Midbrain (tissue), 1 donor: ENCODE data around the gene TBX15.
"Not testable (repeated sequence)": the region's sequence is repeated elsewhere in the genome, so short reads cannot be mapped to it uniquely, and the experiment has no call there.

Source experiments
- DNase-seq: peaks from one replicate; lab custom pipeline; 2025; lab: John Stamatoyannopoulos, UW

TBX15 gene

DNA sequence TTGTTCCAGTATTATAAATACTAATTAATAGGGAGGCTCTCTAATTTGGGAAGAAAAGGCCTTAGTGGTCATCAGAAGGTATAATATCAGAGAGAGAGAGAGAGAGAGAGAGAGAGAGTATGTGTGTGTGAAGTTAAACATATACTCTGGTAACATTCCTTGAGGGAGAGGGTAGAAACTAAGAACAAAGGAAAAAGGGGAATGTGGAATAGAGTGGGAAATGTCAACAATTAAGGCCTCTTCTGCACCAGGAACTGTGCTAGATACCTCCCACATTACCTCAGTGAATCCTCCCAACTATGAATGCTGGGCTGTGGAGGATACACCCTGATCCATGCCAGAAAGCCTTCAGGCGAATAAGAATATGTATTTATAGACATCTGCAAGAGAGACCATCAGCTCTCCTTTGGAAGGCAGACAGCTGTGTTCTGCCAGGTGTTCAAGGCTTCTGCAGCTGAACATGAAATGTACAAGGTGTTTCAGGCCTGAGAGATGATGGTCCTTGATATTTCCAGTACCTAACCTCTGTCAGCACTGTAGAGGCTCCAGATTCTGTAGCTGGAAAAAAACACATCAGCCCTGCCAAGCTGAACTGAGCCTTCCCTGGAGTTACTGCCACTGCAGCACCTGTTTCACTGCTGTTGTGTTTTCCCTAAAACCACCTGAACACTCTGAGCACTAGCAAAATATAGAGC lies 29.1 kb downstream of the TBX15 start:
- DNase-seq: no peak

DNA sequence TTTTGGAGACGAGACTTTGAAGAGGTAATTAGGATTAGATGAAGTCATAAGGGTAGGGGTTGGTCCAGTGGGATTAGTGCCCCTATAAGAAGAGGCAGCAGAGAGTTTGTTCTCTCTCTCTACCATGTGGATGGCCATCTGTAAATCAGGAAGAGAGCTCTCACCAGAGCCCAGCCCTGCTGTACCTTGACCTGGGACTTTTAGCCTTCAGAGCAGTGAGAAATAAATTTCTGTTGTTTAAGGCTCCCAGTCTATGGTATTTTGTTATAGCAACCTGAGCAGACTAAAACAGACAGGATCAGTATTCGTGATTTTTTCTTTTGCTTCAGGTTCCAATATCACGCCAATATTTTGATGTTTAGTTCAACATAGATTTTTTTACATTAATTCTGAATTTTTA lies 30.0 kb downstream of the TBX15 start:
- no peak for DNase-seq

DNA sequence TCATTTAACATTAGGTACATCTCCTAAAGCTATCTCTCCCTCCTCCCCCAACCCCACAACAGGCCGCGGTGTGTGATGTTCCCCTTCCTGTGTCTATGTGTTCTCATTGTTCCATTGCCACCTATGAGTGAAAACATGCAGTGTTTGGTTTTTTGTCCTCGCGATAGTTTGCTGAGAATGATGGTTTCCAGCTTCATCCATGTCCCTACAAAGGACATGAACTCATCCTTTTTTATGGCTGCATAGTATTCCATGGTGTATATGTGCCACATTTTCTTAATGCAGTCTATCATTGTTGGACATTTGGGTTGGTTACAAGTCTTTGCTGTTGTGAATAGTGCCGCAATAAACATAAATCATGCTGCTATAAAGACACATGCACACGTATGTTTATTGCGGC lies 30.6 kb downstream of the TBX15 start:
- not testable (repeated sequence) for DNase-seq

DNA sequence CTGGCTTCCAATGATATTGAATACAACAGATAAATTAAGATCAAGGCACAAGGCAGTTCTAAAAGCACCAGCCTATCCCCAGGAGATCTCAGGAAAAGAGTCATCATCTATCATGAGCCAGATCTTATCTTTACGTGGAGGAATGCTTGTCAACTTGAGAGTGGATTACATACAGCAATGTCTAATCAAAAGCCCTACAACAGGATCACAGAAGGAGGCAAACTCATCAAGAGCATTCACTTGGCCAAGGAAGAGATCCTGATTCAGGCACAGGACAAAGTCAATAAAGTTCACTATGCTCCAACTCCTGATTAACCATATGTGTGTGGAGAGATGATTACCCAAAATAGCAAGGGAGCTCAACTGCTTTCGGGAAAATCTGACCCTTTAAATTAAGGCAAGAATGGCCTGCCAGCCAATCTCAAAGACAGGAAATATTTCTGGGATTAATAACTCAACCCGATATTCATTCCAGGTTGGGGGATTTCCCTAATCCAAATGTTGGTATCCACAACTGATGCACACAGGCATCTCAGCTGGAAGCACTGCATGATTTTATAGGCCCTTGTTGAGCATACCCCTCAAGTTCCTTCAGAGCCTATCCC lies 33.7 kb downstream of the TBX15 start:
- no peak for DNase-seq

DNA sequence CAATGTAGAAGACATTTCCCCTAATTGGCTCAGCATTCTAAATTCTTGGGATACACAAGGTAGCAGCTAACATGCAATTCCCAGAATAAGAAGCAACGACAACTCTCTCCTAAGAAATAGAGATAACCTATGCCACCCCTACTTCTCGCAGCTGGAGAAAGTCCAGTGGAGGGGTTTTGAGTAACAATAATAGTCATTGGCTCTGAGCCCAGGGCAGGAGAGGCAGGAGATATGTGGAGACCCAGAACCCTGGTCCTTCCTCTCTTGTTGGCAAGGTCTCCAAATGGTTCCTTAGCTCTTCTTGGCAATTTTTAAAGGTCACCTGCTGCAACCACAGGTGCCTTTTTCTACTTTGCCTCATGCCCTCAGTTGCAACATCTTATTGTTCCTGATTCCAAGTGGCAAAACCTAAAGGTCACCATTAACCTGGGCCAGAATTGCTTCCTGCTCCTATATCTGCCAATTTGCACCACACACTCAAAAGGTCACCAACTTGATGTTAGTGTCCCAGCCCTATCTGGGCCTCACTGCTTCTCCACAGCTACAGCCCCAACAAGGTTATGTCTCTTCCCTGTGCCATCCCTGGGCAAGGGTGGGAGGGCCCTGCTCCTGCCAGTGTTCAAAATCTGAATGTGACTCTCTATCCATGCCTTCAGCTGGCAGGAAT lies 36.7 kb downstream of the TBX15 start:
- DNase-seq: no peak

DNA sequence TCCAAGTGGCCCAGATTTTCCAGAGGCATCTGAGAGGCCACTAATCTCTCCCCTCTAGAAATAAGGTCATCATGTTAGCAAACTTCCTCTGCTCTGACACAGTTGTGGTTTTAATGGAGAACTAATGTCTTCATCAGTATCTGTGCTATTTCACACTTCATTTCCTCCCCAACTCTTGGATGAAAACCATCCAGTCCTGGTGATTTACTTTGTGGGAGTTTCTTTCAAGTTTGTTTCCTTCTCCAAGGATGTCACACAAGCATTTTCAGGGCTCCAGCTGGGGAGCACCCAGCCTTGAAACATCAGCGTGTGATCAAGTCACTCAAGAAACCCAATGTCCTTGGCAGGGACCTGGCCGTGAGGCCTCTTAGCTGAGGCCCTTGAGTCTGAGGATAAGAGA lies 38.8 kb downstream of the TBX15 start:
- no peak for DNase-seq

DNA sequence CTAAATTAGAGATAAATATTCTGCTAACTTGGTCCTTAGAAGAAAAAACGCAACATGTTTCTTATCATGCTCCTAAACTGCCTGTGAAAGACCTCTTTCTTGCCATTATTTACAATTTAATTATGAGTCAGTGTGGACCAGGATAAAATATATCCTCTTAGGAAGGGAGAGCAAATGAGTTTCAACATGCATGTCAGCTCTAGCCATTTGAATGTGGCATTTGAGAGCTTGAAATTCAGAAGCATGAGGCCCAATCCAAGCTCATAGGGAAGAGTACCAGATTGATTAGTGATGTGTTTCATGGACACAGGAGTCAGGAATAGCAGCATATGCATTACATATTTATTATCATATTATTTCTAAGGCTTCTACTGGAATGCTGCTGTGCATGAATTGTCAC lies 39.3 kb downstream of the TBX15 start:
- no peak for DNase-seq

DNA sequence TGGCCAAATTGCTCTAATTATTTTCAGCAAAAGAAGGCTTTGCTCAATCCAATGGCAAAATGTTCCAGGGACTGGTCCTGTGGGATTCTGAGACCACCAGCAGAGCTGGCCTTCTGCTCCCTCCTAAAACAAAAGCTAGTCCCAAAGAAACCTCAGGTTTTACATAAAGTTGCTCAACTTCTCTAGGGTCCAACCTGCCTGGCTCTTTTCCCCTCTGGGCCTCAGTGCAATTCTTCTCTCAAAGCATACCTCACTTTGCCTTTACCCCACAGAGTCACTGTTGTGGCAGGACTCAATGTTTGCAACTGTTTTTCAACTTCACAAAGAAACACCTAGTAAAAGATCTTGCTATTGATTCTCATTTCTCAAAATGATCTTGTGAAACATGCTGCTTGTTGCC lies 39.8 kb downstream of the TBX15 start:
- no peak for DNase-seq

DNA sequence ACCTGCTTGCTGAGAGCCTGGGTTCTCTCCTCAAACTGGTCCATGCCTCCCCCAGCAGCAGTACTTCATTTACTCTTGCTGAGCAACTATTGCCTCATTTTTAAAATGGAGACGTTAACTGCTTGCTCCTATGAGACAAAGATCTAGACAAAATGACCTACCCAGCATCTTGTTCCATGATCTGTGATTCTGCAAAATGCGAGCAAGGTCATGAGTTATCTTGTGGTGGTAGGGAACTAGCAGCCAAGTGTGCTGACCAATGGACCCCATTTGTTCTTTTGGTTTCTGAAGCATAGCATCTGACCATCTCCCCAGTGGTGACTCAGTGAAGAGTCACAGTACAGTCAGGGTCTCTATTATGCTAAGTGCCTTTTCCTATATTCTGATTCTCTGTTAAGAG lies 40.4 kb downstream of the TBX15 start:
- no peak for DNase-seq

DNA sequence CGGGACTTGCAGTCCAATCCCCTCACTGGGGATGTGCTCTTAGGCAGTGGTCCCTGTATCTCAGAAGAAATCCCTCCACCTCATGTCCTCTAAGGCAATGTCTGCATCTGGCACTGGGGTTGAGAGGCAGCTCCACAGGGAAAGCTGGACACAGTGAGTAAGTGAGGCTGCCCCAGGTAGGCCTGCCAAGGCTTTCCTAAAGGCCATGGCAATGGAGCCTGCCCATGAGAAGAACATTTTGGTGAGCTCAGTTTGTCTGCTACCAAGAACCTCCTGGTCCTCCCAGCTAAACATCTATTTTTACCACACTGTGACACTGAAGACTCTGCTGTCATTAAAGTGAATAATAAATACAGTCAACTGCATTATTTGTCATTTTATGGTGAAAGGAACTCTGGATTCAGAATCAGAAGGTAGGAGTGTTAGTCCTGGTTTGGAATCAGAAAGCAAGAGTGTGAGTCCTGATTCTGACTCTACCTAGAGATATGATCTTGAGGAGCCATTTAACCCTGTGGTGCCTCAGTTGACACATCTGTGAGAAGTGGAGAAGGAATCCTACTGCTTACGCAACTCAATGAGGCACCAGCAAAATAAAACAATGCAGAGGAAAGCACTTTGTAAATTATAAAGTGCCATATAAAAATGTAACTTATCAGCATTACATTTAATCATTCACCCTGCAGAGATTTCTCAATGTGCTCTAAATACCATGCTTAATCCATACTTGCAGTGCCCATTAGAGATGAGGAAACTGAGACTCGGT lies 41.0 kb downstream of the TBX15 start:
- DNase-seq: no peak

DNA sequence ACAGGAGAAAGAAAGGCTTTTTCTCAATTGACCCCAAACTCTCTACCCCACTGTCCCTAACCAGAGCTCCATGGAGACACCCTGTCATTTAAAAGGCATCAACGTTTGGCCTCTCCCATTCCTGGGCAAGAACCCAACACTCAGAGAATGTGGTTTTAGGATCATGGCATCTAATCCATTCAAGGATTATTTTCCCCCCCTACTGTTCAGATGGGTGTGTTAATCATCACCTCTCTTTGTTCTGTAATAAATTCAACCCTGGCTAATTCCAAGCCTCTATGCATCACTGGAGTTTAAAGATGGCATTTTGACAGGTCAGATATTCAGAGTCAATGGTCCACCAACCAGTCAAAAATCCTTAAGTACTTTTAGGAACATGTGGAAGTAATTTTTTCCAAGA lies 42.7 kb downstream of the TBX15 start:
- DNase-seq: no peak

DNA sequence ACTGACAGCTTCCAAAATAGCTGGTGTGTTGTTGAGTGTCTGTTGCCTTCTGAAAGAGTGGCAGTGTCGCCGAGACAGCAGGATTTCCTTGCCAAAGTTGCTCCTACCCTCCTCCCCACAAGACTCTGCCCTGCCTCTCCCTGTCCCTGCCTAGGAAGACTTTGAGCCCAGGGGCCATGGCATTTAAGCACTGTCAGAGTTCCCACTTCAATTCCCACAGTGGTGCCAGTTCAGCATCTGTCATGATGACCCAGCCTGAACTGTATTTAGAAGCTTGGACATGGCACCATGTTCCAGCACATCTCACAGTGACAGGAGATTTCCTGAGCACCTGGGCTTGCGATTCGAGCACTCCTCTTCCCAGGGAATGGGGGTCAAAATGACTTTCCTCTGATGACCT lies 43.6 kb downstream of the TBX15 start:
- DNase-seq: no peak

DNA sequence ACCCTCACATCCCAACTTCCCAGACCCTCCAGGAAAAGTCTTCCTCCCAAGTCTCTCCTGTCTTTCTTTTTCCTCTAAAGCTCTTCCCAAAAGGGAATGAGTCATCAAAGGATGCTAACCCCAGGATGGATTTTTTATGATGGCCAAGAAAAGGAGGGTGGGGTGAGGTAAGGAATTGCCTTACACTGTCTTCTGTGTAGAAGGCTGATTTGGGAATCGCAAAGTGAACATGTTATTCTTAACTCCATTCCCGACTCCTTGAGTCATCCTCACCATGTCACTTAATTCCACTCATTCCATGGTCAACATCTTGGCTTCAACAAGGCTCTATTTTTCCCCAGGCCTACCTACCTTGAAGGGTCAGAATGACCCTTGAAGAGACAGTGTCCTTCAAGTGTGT lies 44.0 kb downstream of the TBX15 start:
- DNase-seq: no peak

DNA sequence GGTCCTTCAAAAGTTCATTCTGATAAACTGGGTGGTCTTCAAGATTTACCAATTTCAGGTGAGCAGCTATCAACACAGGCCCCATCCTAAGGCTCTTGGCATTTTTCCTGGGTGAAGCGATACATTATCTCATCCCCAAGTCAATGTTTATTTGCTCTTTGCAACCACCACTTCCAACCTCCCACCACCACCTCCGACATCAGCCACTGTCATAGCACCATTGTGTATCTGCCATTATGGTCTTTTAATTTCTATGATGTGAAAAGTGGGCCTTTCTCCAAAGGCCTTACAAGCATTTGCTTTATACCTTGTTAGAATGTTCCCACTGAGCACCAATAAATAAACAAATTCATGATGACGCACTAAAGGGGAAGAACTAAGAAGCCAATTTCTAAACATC lies 47.2 kb downstream of the TBX15 start:
- DNase-seq: no peak

DNA sequence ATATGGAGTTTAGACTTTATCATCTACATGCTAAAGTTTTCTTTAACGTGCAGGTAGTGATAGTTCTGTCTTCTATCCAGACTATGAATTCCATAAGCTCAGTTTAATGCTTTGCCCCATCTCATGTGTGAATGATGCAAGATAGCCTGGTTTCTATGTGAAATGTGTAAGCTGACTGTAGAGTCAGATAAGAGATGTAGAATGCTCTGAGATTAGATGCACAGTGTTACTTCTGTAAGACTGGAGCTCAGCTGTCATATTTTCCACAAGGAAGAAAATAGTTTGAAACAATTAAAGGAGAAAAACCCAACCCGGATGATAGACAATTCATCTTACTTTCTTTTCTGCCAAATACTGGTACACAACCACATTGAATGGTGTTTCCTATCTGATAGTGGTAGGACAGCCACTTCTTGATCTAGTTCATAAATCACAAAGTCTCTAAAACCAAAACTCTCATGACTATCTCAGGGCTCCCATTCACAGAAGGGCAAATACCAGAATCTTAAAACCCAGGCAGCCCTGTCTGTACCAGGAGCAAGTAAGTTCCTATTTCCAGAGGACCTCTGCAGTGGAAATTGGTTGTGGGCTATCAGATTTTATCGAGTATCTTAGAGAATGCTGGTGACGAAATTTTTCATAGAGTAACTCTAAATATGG lies 50.6 kb downstream of the TBX15 start:
- DNase-seq: no peak

DNA sequence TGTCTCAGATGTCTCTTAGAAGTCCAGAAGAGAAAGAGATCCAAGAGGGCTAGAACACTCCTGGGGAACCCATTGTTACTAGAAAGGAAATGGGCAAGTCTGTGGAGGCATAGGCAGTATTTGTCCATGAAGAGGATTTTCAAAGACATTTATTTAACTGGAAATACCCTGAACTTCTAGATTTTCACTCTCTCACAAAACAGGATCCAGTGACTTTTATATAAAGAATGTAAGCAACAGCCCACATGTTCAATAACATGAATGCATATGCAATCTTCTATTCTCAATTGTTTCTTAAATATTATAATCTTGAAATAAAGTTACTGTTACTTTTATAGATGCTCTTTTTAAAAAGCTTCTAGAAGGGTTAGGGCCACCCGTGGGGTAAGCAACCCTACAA lies 53.4 kb downstream of the TBX15 start:
- DNase-seq: no peak

DNA sequence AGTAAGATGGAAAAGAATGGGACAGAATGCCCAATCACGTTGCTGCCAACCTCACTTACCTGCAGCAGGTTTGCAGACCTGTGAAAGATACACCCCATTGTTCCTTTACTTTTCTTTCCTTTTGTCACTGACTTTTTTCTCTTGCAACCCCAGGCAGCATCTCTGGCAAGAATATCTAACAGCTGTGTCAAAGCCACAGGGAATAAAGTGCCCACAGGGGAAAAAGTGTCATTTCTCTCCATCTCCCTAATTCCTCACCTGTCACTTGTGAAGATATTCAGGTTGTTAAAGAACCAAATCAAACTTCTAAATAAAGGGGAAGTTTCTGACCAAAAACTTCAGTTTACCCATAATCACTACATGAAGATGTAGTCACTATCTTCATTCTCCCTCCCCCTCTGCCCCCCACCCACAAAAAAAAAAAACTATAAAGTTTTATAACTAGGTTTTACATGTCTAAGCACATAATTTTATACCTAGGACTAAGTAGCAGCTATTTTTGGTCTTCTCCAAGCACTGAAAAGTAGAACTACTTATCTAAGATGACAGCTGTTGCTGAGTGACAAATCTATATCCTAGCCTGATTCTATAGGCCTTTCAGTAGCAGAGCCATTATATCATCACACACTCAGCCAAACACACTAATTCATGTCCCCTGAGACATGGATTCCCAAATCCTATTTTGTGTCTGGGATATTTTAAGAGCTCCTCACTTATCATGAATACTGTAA lies 54.9 kb downstream of the TBX15 start:
- no peak for DNase-seq

DNA sequence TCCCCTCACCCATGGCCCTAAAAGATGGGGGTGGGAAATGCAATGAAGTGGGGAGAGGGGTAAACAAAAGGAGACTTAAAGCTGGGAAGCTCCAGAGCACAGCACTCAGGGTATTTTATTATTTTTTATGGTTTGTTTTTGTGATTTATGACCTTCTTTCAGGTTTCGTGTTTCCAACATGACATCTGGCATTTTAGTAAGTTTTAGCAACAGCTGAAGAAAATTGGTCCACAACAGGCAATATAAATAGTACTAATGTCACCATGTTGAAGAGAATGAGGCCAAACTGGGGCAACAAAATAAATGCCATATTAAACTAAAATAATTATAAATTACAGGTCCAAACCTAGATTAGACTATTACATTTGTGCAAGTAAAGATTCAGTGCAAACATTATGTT lies 56.3 kb downstream of the TBX15 start:
- no peak for DNase-seq

DNA sequence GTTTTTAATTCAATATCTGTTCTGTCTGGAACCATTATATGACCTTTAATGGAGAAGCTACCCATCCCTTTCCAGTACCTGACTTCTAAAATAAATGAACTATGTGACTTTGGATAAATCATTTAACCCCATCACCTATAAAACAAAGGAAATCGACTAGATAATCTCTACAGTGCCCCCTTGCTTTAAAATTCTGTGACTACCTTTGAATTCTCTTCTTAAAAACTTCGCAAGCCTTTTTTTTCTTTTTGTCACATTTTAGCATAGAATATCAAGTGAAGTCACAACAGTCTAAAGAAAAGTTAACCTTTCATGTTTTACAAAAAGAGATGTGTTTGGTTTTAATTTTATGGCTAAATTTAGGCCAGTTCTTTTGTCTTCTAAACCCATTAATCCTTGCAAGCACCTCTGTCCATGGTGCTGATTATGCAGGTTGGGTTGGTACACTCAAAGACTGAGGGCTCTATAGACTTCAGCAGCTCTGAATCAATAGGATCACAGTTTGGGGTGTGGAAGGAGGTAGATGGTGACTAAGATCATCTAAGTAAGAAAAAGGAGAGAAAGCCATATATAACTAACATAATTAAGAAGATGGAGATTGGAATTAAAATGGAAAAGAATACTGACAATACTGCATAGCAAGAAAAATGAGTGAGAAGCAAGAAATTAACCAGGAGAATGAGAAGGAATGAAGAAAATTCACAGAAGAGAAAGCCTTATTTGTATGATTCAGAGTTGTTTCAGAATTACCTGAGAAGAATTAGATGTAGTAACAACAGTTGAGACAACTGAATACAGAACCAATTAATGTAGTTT lies 59.2 kb downstream of the TBX15 start:
- no peak for DNase-seq

DNA sequence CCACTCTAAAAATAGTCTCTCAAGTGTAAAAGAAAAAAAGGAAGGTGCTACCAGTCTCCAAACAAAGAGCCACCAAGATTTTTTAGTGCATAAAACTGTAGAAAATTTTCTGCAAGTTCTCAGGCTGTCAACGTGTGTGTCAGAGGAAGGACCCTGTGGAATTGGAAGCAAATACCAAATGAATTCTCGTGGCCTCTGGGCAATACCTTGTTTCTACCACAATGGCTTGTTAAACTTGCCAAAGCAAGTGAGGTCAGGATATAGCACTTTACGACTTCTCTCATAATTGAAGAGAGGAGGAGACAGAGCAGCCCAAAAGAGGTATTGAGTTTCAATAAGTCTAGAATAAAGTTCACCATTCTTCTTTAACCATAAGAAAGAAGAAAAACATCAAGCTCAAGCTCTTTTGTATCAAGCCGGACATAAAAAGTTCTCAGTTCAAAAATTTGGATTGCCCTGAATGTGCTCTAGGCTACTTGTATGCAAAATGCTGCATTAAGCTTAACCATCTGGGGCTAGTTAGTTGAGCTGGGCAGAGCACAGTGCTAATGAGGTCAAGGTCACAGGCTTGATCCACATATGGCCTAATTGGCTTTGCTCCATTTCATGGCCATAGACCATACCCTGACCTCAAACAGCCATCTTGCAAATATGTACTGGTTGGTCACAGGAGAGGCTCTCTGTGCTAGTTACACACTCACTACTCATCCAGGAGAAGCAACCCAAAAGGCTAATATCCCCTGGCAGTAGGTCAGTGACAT lies 60.5 kb downstream of the TBX15 start:
- no peak for DNase-seq
